Neural cell (in vitro differentiated cells): ENCODE measurements around the gene ANKRD44. TPM values are rescaled to one million over a fixed set of nuclear protein-coding genes. Genes with fewer than 3 reads are reported as not detected.
"Not testable (repeated sequence)": the region's sequence is repeated elsewhere in the genome, so short reads cannot be mapped to it uniquely, and the experiment has no call there.

ENCODE experiments used
- H2AFZ ChIP-seq: fragments of 200-600, 300-800 bp; sonication (generic), shearing (Covaris generic); 2 replicates; pipeline ENCODE4 v1.6.0; 2014; ENCODE audit warnings: low read depth, mild to moderate bottlenecking, antibody characterized with exemption, low read length, moderate library complexity
- H3F3A ChIP-seq: fragments of 200-600 bp; shearing (Covaris generic); 2 replicates; pipeline ENCODE4 v1.6.1; 2016; ENCODE audit warnings: mild to moderate bottlenecking, moderate library complexity, mixed read lengths, antibody characterized with exemption, low read length; ENCODE audit not compliant: insufficient read depth, poor library complexity, severe bottlenecking
- H3K27ac ChIP-seq: fragments of 200-600, 300-800 bp; sonication (generic), shearing (Covaris generic); 2 replicates; pipeline ENCODE4 v1.5.1; 2014; ENCODE audit warnings: mild to moderate bottlenecking, low read length, moderate library complexity
- H3K27me3 ChIP-seq: fragments of 300-800, 200-600 bp; sonication (generic), shearing (Covaris generic); 2 replicates; pipeline ENCODE4 v1.6.0; 2014; ENCODE audit warnings: mild to moderate bottlenecking, low read depth, low read length, moderate library complexity; ENCODE audit not compliant: insufficient read depth
- H3K36me3 ChIP-seq: fragments of 300-800, 200-600 bp; sonication (generic), shearing (Covaris generic); 2 replicates; pipeline ENCODE4 v1.5.1; 2014; ENCODE audit warnings: mild to moderate bottlenecking, antibody characterized with exemption, low read length, moderate library complexity; ENCODE audit not compliant: insufficient read depth
- H3K4me2 ChIP-seq: fragments of 300-800, 200-600 bp; sonication (generic), shearing (Covaris generic); 2 replicates; pipeline ENCODE4 v1.6.0; 2014; ENCODE audit warnings: mild to moderate bottlenecking, low read length
- H3K4me3 ChIP-seq: fragments of 300-800, 200-600 bp; sonication (generic), shearing (Covaris generic); 2 replicates; pipeline ENCODE4 v1.5.1; 2014; ENCODE audit warnings: mild to moderate bottlenecking, low read length, moderate library complexity
- H3K79me2 ChIP-seq: fragments of 200-600 bp; shearing (Covaris generic); replicated peaks from 2 replicates; pipeline ENCODE4 v1.6.0; 2014; ENCODE audit warnings: mild to moderate bottlenecking, low read length, moderate library complexity; ENCODE audit not compliant: insufficient read depth
- H3K9ac ChIP-seq: fragments of 300-800, 200-600 bp; sonication (generic), shearing (Covaris generic); 2 replicates; pipeline ENCODE4 v1.6.1; 2016; ENCODE audit warnings: mild to moderate bottlenecking, low read length, mixed read lengths
- H3K9me2 ChIP-seq: fragments of 200-600 bp; shearing (Covaris generic); 2 replicates; pipeline ENCODE4 v1.6.1; 2016; ENCODE audit warnings: mild to moderate bottlenecking, low read length, mixed read lengths; ENCODE audit not compliant: insufficient read depth
- H3K9me3 ChIP-seq: fragments of 200-600, 300-800 bp; sonication (generic), shearing (Covaris generic); 2 replicates; pipeline ENCODE4 v1.6.1; 2016; ENCODE audit warnings: mild to moderate bottlenecking, mixed run types, low read length, moderate library complexity, mixed read lengths
- H4K20me1 ChIP-seq: fragments of 200-600 bp; shearing (Covaris generic); 2 replicates; pipeline ENCODE4 v1.6.1; 2016; ENCODE audit warnings: mild to moderate bottlenecking, mixed run types; ENCODE audit not compliant: insufficient read depth
- EP300 ChIP-seq: fragments of 450-650 bp; conservative IDR thresholded peaks from 2 replicates; pipeline ENCODE4 v1.6.1; 2014; ENCODE audit warnings: antibody characterized with exemption, mild to moderate bottlenecking, moderate library complexity; ENCODE audit not compliant: poor library complexity, severe bottlenecking
- EZH2 ChIP-seq: fragments of 200-600, 300-800 bp; shearing (Covaris generic), sonication (generic); IDR thresholded peaks from 2 replicates; pipeline ENCODE4 v1.6.1; 2014; ENCODE audit warnings: antibody characterized with exemption, low read length, borderline replicate concordance, mild to moderate bottlenecking; ENCODE audit not compliant: insufficient read depth, poor library complexity, severe bottlenecking
- MXI1 ChIP-seq: fragments of 450-650 bp; conservative IDR thresholded peaks from 2 replicates; pipeline ENCODE4 v1.6.1; 2014; ENCODE audit warnings: antibody characterized with exemption, mild to moderate bottlenecking; ENCODE audit not compliant: poor library complexity, severe bottlenecking
- POLR2AphosphoS5 ChIP-seq: IDR thresholded peaks from 2 replicates; pipeline ENCODE4 v1.6.1; 2012
- RAD21 ChIP-seq: fragments of 450-650 bp; conservative IDR thresholded peaks from 2 replicates; pipeline ENCODE4 v1.6.1; 2014; ENCODE audit warnings: antibody characterized with exemption, mild to moderate bottlenecking, moderate library complexity
- REST ChIP-seq: IDR thresholded peaks from 2 replicates; pipeline ENCODE4 v1.6.1; 2012; ENCODE audit warnings: borderline replicate concordance
- SMC3 ChIP-seq: fragments of 450-650 bp; conservative IDR thresholded peaks from 2 replicates; pipeline ENCODE4 v1.6.1; 2014; ENCODE audit warnings: antibody characterized with exemption, mild to moderate bottlenecking, moderate library complexity; ENCODE audit not compliant: poor library complexity
- TAF1 ChIP-seq: IDR thresholded peaks from 2 replicates; pipeline ENCODE4 v1.6.1; 2012; ENCODE audit warnings: low read depth
- polyA plus RNA-seq: library from polyadenylated mRNA; depleted of rRNA; stranded (reverse); fragments of >200 nt; gene quantifications from 2 replicates; pipeline ENCODE4 v1.2.3, GENCODE V29; 2014
- TF ChIP-seq, protein P1 (sequence below): fragments of 450-650 bp; IDR thresholded peaks from 2 replicates; pipeline ENCODE4 v1.5.1; 2014; ENCODE audit warnings: antibody characterized with exemption, mild to moderate bottlenecking, moderate library complexity; ENCODE audit not compliant: poor library complexity, severe bottlenecking

The ANKRD44 gene
- polyA plus RNA-seq, 1 donor from 2014 or later, result 94.3 TPM

DNA sequence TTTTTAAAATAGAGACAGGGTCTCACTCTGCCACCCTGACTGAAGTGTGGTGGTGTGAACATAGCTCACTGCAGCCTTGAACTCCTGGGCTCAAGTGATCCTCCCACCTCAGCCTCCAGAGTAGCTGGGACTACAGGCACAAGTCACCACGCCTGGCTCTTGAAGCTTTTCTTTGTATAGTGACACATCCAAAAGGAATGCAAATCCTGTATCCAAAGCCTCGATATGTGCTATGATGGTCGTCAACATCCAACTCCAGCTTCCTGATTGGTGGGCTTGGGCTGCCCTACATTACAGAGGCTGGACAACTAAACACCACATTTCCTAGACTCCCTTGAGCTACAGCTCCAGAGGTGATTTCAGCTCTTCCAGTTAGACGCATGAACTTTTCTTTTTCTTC lies 282.4 kb downstream of the ANKRD44 start:
- H3K9ac ChIP-seq, result no peak overlapping the region
- H3K27ac ChIP-seq, result no peak overlapping the region
- TF ChIP-seq, protein P1, sequence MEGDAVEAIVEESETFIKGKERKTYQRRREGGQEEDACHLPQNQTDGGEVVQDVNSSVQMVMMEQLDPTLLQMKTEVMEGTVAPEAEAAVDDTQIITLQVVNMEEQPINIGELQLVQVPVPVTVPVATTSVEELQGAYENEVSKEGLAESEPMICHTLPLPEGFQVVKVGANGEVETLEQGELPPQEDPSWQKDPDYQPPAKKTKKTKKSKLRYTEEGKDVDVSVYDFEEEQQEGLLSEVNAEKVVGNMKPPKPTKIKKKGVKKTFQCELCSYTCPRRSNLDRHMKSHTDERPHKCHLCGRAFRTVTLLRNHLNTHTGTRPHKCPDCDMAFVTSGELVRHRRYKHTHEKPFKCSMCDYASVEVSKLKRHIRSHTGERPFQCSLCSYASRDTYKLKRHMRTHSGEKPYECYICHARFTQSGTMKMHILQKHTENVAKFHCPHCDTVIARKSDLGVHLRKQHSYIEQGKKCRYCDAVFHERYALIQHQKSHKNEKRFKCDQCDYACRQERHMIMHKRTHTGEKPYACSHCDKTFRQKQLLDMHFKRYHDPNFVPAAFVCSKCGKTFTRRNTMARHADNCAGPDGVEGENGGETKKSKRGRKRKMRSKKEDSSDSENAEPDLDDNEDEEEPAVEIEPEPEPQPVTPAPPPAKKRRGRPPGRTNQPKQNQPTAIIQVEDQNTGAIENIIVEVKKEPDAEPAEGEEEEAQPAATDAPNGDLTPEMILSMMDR, result no peak
- TF ChIP-seq EP300 (no peak), POLR2AphosphoS5 (no peak), MXI1 (no peak), REST (no peak), RAD21 (no peak), EZH2 (no peak), TAF1 (no peak), SMC3 (no peak)
- no peaks in the 10 kb centered on the region for H3F3A ChIP-seq
- no peak overlapping the region for H2AFZ ChIP-seq
- H3K36me3 ChIP-seq, result peaks cover 4% of the 10 kb centered on the region
- H3K27me3 ChIP-seq, result no peaks in the 10 kb centered on the region
- no peaks in the 10 kb centered on the region for H4K20me1 ChIP-seq
- H3K9me3 ChIP-seq, result no peaks in the 10 kb centered on the region
- H3K9me2 ChIP-seq, result no peaks in the 10 kb centered on the region
- no peak overlapping the region for H3K4me3 ChIP-seq
- H3K4me2 ChIP-seq, result no peak overlapping the region
- no peaks in the 10 kb centered on the region for H3K79me2 ChIP-seq

GRCh38 chr2:197024206-197024605 lies 286.4 kb downstream of the ANKRD44 start:
- no peak overlapping the region for H2AFZ ChIP-seq
- TF ChIP-seq REST (no peak), SMC3 (no peak), TAF1 (no peak), MXI1 (no peak), RAD21 (no peak), EZH2 (no peak), EP300 (no peak), POLR2AphosphoS5 (no peak)
- TF ChIP-seq, protein P1, result no peak
- H3K79me2 ChIP-seq, result no peaks in the 10 kb centered on the region

DNA sequence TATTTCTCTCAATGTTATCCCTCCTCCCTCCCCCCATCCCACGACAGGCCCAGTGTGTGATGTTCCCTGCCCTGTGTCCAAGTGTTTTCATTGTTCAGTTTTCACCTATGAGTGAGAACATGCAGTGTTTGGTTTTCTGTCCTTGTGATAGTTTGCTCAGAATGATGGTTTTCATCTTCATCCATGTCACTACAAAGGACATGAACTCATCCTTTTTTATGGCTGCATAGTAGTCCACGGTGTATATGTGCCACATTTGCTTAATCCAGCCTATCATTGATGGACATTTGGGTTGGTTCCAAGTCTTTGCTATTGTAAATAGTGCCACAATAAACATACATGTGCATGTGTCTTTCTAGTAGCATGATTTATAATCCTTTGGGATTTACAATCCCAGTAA lies 289.7 kb downstream of the ANKRD44 start:
- not testable (repeated sequence) for H3K79me2 ChIP-seq, H4K20me1 ChIP-seq, H3K36me3 ChIP-seq, H3F3A ChIP-seq, H3K4me3 ChIP-seq, H3K9ac ChIP-seq, H3K9me2 ChIP-seq, H3K27me3 ChIP-seq, H3K9me3 ChIP-seq, H3K27ac ChIP-seq, H3K4me2 ChIP-seq, H2AFZ ChIP-seq

More at GRCh38 chr2:197024206-197024605, 286.4 kb downstream of the ANKRD44 start:
- Histone ChIP-seq H3K36me3 (peaks cover 4% of the 10 kb centered on the region), H3K4me2 (no peak overlapping the region), H3K4me3 (no peak overlapping the region), H4K20me1 (no peaks in the 10 kb centered on the region), H3K9me2 (no peaks in the 10 kb centered on the region), H3K27me3 (no peaks in the 10 kb centered on the region), H3K9ac (no peak overlapping the region), H3K9me3 (no peaks in the 10 kb centered on the region), H3F3A (no peaks in the 10 kb centered on the region), H3K27ac (no peak overlapping the region)
